HepG2 (cell line): ENCODE results near the gene ZNF281. TPM values are rescaled to one million over a fixed set of nuclear protein-coding genes. Genes with fewer than 3 reads are reported as not detected.

Experiments
- ARNT ChIP-seq: fragments of 450-650 bp; IDR thresholded peaks from 2 replicates; pipeline ENCODE4 v1.6.1; 2017
- GABPA ChIP-seq, 2 experiments: IDR thresholded peaks; 2 replicates each; pipeline ENCODE4 v1.6.1; 2011 to 2016; ENCODE audit warnings: low read depth in 2 of 2, low read length in 1 of 2, missing biosample characterization in 1 of 2, missing genetic modification characterization in 1 of 2
- GPN1 ChIP-seq: sonication (generic); formaldehyde crosslinking; IDR thresholded peaks from 2 replicates; pipeline ENCODE4 v1.5.1; 2020; ENCODE audit warnings: missing genetic modification reagents, borderline replicate concordance
- KDM1A ChIP-seq: IDR thresholded peaks from 2 replicates; pipeline ENCODE4 v1.6.1; 2016; ENCODE audit warnings: missing compliant biosample characterization
- KDM5A ChIP-seq: fragments of 200-600 bp; sonication (generic); IDR thresholded peaks from 2 replicates; pipeline ENCODE4 v1.7.0; 2018; ENCODE audit warnings: antibody characterized with exemption, mild to moderate bottlenecking, low read length, borderline replicate concordance
- MXD4 ChIP-seq: IDR thresholded peaks from 2 replicates; pipeline ENCODE4 v1.6.1; 2016; ENCODE audit warnings: mild to moderate bottlenecking, missing biosample characterization, missing genetic modification reagents
- PAXIP1 ChIP-seq: sonication (generic); formaldehyde crosslinking; conservative IDR thresholded peaks from 2 replicates; pipeline ENCODE4 v1.4.0; 2020; ENCODE audit warnings: mild to moderate bottlenecking, missing genetic modification reagents, moderate library complexity
- PBX2 ChIP-seq: IDR thresholded peaks from 2 replicates; pipeline ENCODE4 v1.6.1; 2016; ENCODE audit warnings: control low read depth
- PCBP1 ChIP-seq: fragments of 200-400 bp; formaldehyde crosslinking; IDR thresholded peaks from 2 replicates; pipeline ENCODE4 v1.6.1; 2017; ENCODE audit warnings: mild to moderate bottlenecking, low read depth, low read length, borderline replicate concordance
- SMAD9 ChIP-seq: sonication (generic); formaldehyde crosslinking; IDR thresholded peaks from 2 replicates; pipeline ENCODE4 v1.5.1; 2020; ENCODE audit warnings: mild to moderate bottlenecking, missing genetic modification reagents
- SMC3 ChIP-seq: IDR thresholded peaks from 2 replicates; pipeline ENCODE4 v1.6.1; 2011; ENCODE audit warnings: low read length, improper control_type of control experiment
- SMYD3 ChIP-seq: sonication (generic); formaldehyde crosslinking; IDR thresholded peaks from 2 replicates; pipeline ENCODE4 v1.8.1; 2023; ENCODE audit warnings: mild to moderate bottlenecking, missing genetic modification reagents
- SP5 ChIP-seq: IDR thresholded peaks from 2 replicates; pipeline ENCODE4 v1.6.1; 2016; ENCODE audit warnings: low read depth, borderline replicate concordance
- ZBTB3 ChIP-seq: sonication (generic); formaldehyde crosslinking; IDR thresholded peaks from 2 replicates; pipeline ENCODE4 v1.4.0; 2020; ENCODE audit warnings: low read depth, mild to moderate bottlenecking, moderate library complexity, missing genetic modification reagents, borderline replicate concordance
- ZBTB7B ChIP-seq: sonication (generic); formaldehyde crosslinking; IDR thresholded peaks from 2 replicates; pipeline ENCODE4 v1.4.0; 2020; ENCODE audit warnings: missing genetic modification reagents
- ZNF12 ChIP-seq: sonication (generic); formaldehyde crosslinking; IDR thresholded peaks from 2 replicates; pipeline ENCODE4 v1.5.0; 2020; ENCODE audit warnings: missing genetic modification reagents
- ZNF468 ChIP-seq: sonication (generic); formaldehyde crosslinking; IDR thresholded peaks from 2 replicates; pipeline ENCODE4 v1.8.0; 2022; ENCODE audit warnings: mild to moderate bottlenecking, moderate library complexity, missing genetic modification reagents
- ZNF747 ChIP-seq: sonication (generic); formaldehyde crosslinking; IDR thresholded peaks from 2 replicates; pipeline ENCODE4 v1.8.1; 2023; ENCODE audit warnings: missing genetic modification reagents, mild to moderate bottlenecking, borderline replicate concordance
- ZNF772 ChIP-seq: sonication (generic); formaldehyde crosslinking; IDR thresholded peaks from 2 replicates; pipeline ENCODE4 v1.5.0; 2020; ENCODE audit warnings: mild to moderate bottlenecking, missing genetic modification reagents
- ZNF777 ChIP-seq: sonication (generic); formaldehyde crosslinking; IDR thresholded peaks from 2 replicates; pipeline ENCODE4 v1.4.0; 2020; ENCODE audit warnings: missing genetic modification reagents
- ZNF792 ChIP-seq: IDR thresholded peaks from 2 replicates; pipeline ENCODE4 v1.6.1; 2016
- polyA plus RNA-seq, 8 experiments: library from polyadenylated mRNA; depleted of rRNA in 3 of 8; stranded (reverse) in 7 of 8; unstranded in 1 of 8; fragments of >200 nt; fragmentation: Illumina TruSeq in 4 of 8; extraction: Trizol in 4 of 8; gene quantifications; 2 replicates each; pipeline versions ENCODE4 v1.2.1 to v1.2.3, GENCODE V29; 2011 to 2016; ENCODE audit warnings: low read depth in 4 of 8, missing spikeins in 1 of 8, mixed read lengths in 1 of 8; ENCODE audit not compliant: insufficient read depth in 1 of 8
- total RNA-seq, 5 experiments: library from RNA; depleted of rRNA; stranded (reverse); fragments of >200 nt; fragmentation: Illumina TruSeq; extraction: Trizol; gene quantifications; 2 replicates each; pipeline ENCODE4 v1.2.3, GENCODE V29; 2016; ENCODE audit warnings: low read depth in 1 of 5
- TF ChIP-seq, protein P1 (sequence below): sonication (generic); formaldehyde crosslinking; IDR thresholded peaks from 2 replicates; pipeline ENCODE4 v1.4.0; 2020; ENCODE audit warnings: missing genetic modification reagents

ZNF281 gene
- total and polyA plus RNA-seq, 2 of the 13 experiments (the other 11 are each of a cell fraction or from before 2014, with no cell fraction given) = 7.7 to 20.6 TPM

DNA sequence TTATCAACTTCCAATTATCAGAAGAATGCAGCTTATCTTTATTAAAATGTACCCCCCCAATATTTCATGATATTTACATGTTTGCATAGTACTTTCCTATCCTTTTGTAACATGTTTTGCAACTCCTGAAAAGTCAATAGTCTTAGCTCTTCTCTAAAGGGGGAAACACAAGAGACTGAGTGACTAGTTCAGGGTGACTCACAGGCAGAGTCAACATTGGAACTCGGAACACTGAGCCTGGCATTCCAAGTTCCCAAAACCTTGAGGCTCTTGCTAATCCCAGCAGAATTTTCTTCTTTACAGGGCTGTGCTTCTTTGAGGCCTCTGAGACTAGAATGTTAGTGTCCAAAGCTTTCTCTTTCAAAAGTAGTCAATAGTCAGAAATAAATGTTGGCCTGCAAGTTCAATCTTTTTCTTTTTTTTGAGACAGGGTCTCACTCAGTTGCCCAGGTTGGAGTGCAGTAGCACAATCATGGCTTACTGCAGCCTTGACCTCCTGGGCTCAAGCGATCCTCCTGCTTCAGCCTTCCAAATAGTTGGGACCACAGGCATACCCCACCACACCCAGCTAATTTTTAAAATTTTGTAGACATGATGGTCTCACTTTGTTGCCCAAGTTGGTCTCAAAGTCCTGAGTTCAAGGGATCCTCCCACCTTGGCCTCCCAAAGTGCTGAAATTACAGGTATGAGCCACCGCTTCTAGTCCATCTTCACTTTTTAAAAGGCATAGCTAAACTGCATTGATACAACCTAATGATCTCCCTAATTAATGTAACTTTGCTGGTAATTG is 37.5 kb downstream of the ZNF281 start (continued):
- TF ChIP-seq PAXIP1 (CRISPR knock-in tag) (peak; percentile 91), ZNF747 (CRISPR knock-in tag) (peak; percentile 63; the same call in 1 of the 2 replicates), GPN1 (CRISPR knock-in tag) (no peak), GABPA (IDR thresholded peaks at IDR 0.05; ENCODE audit: low read depth, low read length) (no peak), GABPA (CRISPR knock-in tag; IDR thresholded peaks at IDR 0.05; ENCODE audit: low read depth) (peak; percentile 11; the same call in 1 of the 2 replicates), ARNT (no peak), KDM5A (no peak), KDM1A (CRISPR knock-in tag) (peak; percentile 72; the same call in 1 of the 2 replicates), SMAD9 (CRISPR knock-in tag) (no peak), SP5 (peak; percentile 12; the same call in 1 of the 2 replicates), SMYD3 (CRISPR knock-in tag) (0 out of 2 replicates have a peak, but pooled peaks have one; percentile 27), ZNF468 (CRISPR knock-in tag) (no peak), ZBTB7B (CRISPR knock-in tag) (peak; percentile 89), SMC3 (no peak), MXD4 (no peak), PBX2 (CRISPR knock-in tag) (no peak), ZBTB3 (no peak), PCBP1 (no peak), ZNF777 (CRISPR knock-in tag) (no peak), ZNF772 (CRISPR knock-in tag) (peak; percentile 59; the same call in 1 of the 2 replicates), ZNF12 (CRISPR knock-in tag) (no peak), ZNF792 (CRISPR knock-in tag) (peak; percentile 65; the same call in 1 of the 2 replicates)
- TF ChIP-seq, protein P1, sequence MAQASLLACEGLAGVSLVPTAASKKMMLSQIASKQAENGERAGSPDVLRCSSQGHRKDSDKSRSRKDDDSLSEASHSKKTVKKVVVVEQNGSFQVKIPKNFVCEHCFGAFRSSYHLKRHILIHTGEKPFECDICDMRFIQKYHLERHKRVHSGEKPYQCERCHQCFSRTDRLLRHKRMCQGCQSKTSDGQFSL (CRISPR knock-in tag) = peak; percentile 83
